GM12801 (cell line): ENCODE data around the gene WWP2.

ENCODE experiments used
- CTCF ChIP-seq: IDR thresholded peaks from one replicate; pipeline ENCODE4 v1.5.1; 2011; ENCODE audit warnings: control low read depth; ENCODE audit not compliant: insufficient read length; ENCODE audit errors: extremely low read depth

WWP2 gene

DNA sequence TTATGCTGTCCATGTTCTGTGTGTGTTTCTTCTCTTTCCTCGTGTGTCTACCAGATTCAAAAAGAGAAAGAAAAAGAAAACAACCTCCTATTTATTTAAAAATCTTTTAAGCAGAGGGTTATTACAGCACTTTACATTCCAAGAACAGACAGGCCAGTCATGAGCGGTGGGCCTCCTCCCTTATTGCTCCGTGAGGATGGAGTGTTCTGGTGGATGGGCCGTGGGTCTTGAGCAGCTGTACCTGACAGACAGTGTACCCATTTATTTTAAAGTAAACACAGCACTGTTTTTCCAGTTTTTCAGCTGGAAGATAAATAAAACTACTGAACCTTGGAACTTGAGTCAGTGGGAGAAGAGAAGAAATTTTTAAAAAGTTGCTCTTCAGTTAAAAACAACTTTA is 52.4 kb downstream of the WWP2 start:
- no peak for TF ChIP-seq CTCF

- no peak for TF ChIP-seq CTCF
Observed at GRCh38 chr16:69816996-69817395, 54.9 kb downstream of the WWP2 start.

DNA sequence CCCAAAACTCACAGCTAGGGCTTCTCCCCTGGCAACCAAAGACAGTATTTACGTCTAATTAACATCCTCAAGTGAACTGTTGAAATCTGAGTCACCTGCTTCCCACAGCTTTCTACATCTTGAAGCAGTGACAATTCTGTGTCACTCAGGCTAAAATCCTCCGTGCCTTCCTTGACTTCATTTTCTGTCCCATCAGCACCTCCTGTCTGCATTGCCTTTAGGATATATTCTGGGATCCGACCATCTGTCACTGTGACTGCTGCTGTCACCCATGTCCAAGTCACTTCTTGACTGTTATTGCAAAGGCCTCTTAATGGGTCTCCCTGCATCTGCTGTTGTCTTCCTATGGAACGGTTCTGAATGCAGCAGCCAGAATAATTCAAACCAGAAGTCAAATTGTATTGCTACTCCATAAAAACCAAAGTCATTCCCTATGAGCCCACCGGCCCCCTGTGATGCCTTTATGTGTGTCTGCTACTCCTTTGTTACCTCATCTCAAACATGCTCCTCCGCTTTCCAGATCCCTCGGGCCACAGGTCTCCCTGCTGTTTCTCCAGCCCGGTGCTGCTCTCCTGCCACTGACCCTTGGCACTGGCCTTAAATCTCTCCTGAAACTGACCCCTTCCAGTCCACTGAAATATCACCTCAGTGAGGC is 56.9 kb downstream of the WWP2 start:
- TF ChIP-seq CTCF: no peak

GRCh38 chr16:69820926-69821541 is 58.9 kb downstream of the WWP2 start:
- no peak for TF ChIP-seq CTCF

DNA sequence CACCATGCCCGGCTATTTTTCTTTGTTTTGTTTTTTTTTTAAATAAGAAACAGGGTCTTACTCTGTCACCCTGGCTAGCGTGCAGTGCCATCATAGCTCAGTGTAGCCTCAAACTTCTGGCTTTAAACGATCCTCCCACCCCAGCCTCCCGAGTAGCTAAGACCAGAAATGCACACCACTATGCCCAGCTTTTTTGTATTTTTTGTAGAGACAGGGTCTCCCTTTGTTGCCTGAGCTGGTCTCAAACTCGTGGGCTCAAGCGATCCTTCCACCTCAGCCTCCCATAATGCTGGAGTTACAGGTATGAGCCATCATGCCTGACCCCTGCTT is 59.7 kb downstream of the WWP2 start:
- no peak for TF ChIP-seq CTCF

DNA sequence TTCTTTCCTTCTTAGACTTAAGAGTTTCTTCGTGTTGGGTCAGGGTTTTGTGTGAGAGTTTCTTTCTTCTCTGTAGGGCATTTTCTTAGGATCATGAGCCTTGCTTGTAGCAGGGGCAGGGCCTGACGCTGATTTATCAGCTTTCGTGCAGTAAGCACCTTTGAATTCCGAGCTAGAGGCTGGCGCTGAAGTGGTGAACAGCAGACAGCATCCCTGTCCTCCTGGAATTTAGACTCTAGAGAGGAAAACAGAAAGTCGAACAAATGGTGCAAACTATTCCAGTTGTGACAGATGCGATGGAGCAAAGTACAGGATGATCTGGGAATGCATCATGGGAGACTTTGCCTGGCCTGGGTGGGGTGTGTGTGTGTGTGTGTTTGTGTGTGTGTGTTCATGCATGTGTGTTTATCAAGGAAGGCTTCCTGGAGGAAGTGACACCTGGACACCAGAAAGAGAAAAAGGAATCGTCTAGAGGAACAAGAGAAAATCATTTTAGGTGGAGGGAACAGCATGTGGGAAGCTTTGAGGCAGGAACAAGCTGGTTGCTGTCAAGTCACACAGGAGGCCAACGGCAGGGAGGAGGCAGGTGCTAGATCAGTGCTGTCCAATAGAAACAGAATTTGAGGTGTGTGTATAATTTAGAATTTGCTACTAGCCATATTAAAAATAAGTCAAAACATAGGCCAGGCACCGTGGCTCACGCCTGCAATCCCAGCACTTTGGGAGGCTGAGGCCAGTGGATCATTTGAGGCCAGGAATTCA is 60.2 kb downstream of the WWP2 start:
- no peak for TF ChIP-seq CTCF

DNA sequence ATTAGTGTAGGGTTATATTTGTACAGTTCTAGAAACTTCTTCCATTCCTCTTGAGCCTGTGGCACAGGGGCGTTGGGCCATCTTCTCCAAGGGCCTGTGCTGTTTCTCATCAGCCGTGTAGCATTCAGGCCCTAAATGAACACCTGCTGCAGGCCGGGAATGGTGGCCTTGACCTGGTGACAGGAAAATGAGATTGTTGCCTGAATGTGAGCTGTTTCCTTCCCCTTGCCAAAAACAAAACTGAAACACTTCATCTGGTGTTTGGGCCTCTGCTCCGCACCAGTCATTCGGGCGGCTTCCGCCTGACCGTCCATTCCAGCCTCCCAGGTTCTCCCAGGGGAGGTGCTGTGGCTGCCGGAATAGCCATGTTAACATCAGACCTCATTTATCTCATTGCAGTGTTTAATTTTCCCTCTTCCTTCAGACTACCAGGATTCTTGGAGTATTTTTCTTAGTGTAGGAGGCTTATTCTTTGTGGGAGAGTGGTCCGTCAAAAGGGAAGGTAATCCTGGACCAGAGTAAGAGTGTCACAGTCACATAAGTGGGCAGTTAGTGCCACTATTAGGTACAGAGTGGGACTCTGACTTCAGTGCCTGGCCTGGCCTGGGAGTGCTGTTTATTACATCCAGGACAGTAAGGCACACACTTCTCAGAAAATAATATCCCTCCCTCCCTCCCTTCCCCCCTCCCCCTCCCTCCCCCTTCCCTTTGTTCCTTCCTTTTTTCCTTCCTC is 61.9 kb downstream of the WWP2 start:
- no peak for TF ChIP-seq CTCF
